Heart left ventricle (tissue), 16 donors: ENCODE results near the gene GNL1. TPM values are rescaled to one million over a fixed set of nuclear protein-coding genes. Genes with fewer than 3 reads are reported as not detected.

ENCODE experiments used
- ATAC-seq, 4 donors: fragments of 200-7000 bp; cut with Tn5 transposase; one replicate each; pipeline ENCODE4 v1.9.1; 2020 to 2022; ENCODE audit warnings: moderate library complexity in 4 of 4, mild to moderate bottlenecking in 3 of 4, moderate number of reproducible peaks in 1 of 4
- DNase-seq, 5 donors: peaks; one replicate each; pipeline ENCODE4 v3.0.0-alpha.2; 2020
- H3K27ac ChIP-seq, 12 donors: fragments of 200-600 bp; sonication (generic) in 4 of 12; one replicate each; pipeline versions ENCODE4 v1.5.0 to v1.8.0; 2016 to 2022; ENCODE audit warnings: mild to moderate bottlenecking in 2 of 12
- H3K27me3 ChIP-seq, 9 donors: fragments of 200-600 bp; sonication (generic) in 2 of 9; one replicate each; pipeline versions ENCODE4 v1.5.1 to v1.8.0; 2016 to 2022; ENCODE audit warnings: mild to moderate bottlenecking in 3 of 9
- H3K36me3 ChIP-seq, 9 donors: fragments of 200-600 bp; sonication (generic) in 2 of 9; one replicate each; pipeline versions ENCODE4 v1.5.0 to v1.8.0; 2018 to 2022; ENCODE audit warnings: mild to moderate bottlenecking in 2 of 9
- H3K4me1 ChIP-seq, 12 donors: fragments of 200-600 bp; sonication (generic) in 4 of 12; one replicate each; pipeline versions ENCODE4 v1.5.0 to v1.8.0; 2016 to 2022; ENCODE audit warnings: mild to moderate bottlenecking in 3 of 12
- H3K4me3 ChIP-seq, 12 donors: fragments of 200-600 bp; sonication (generic) in 4 of 12; one replicate each; pipeline versions ENCODE4 v1.5.0 to v1.8.0; 2017 to 2022; ENCODE audit warnings: mild to moderate bottlenecking in 9 of 12, moderate library complexity in 4 of 12
- H3K9me3 ChIP-seq, 12 donors: fragments of 200-600 bp; sonication (generic) in 4 of 12; one replicate each; pipeline versions ENCODE4 v1.5.0 to v1.8.0; 2016 to 2022; ENCODE audit warnings: mild to moderate bottlenecking in 1 of 12
- POLR2A ChIP-seq, 2 donors: fragments of 450-650 bp; IDR thresholded peaks; one replicate each; pipeline ENCODE4 v1.6.1; 2017; ENCODE audit warnings: antibody characterized with exemption in 2 of 2, mild to moderate bottlenecking in 2 of 2, moderate library complexity in 2 of 2
- WGBS, 4 donors: extraction: QIAGEN DNeasy Blood & Tissue Kit in 2 of 4; methylation state at CpG; one replicate each; pipeline versions ENCODE4 v1.1.5 to v1.1.7; 2013 to 2018; 5-methylcytosine and 5-hydroxymethylcytosine counted together
- intact Hi-C, 10 donors: fragments of 100-400 bp; cut with DNase I; formaldehyde crosslinking; loops; one replicate each; pipeline versions ENCODE4 v1.11.1 to v1.14.2; 2022
- polyA plus RNA-seq, 2 donors: library from polyadenylated mRNA; stranded (reverse); fragments of 200-250 nt; gene quantifications; one replicate each; pipeline ENCODE4 v1.2.3, GENCODE V29; 2013
- total RNA-seq, 9 donors: library from RNA; depleted of rRNA in 2 of 9; stranded (reverse); fragments of >200 nt in 2 of 9; fragmentation: NEBNext Ultra II Directional in 3 of 9; extraction: Animal tissue kit (Norgen Biotek cat#: 25700) in 3 of 9; gene quantifications; one replicate each; pipeline versions ENCODE4 v1.1.0 to v1.2.4, GENCODE V29; 2016 to 2023
- TF ChIP-seq, protein P1 (sequence below), 12 donors: fragments of 200-600 bp; sonication (generic) in 4 of 12; IDR thresholded peaks; one replicate each; pipeline versions ENCODE4 v1.5.0 to v1.8.0; 2018 to 2022; ENCODE audit warnings: antibody characterized with exemption in 12 of 12, mild to moderate bottlenecking in 5 of 12
- donor health status: ischemic (EF 13 %, LVEDD 7.1; RV severe dilation, severe dysfunction).
- donor health status: healthy with polysubstance abuse.
- donor health status: DM: no; HTN: yes; CAD: no.
- donor health status: DM: no; HTN: no; CAD: no.
- donor health status: ischemic (EF 25% LVEDD 6.9; RV normal size, moderate dysfunction).
- donor health status: ischemic (EF 25% LVEDD 5.7; RV mildly dilated, moderate dysfunction).
- donor health status: healthy.
- donor health status: DM: yes; HTN: yes; CAD: no.
- donor health status: ischemic (EF 35%, LVEDD 5.7; RV mildly dilated, moderate dysfunction).
- donor health status: nonischemic (EF 11% LVEDD 7.7; RV severe dilation, severe dysfunction).
- donor health status: DM: yes; HTN: yes; CAD: no.
- donor health status: PGD.
- donor health status: ischemic (EF 29% LVEDD 5.4; RV normal size, mild dysfunction).
- donor health status: nonischemic (EF 23%, LVEDD 6.1; RV moderate dilation, normal function).

GNL1 gene
- total and polyA plus RNA-seq, 11 donors: 9.1 to 33.5 (median 17.7) TPM

GRCh38 chr6:30544666-30545272 is 11.5 kb downstream of the GNL1 start:
- Histone ChIP-seq H3K27me3 (no peaks in the 10 kb centered on the region), H3K9me3 (no peaks in the 10 kb centered on the region), H3K4me3 (no peak overlapping the region), H3K4me1 (peaks cover 0 to 32% (median 9%) of the 10 kb centered on the region in 12 donors), H3K36me3 (peaks cover 0 to 44% (median 43%) of the 10 kb centered on the region in 9 donors), H3K27ac (peak overlapping the region in 2 of 12 donors; percentile 6 to 53)
- DNase-seq (no peak), ATAC-seq (peak in 3 of 4 donors; percentile 58 to 71 (median 66))
- intact Hi-C loops: loop anchor here (1.0 to 10.0 kb wide), 10 partner anchors 50 to 180 kb away; partner anchors contain the start of genes DHX16 (in 2 of the 10), HLA-E (in 1 of the 10) and TUBB (in 1 of the 10)
- 31 to 41% (median 35%) methylated on average over 6 of the region's 6 CpGs for WGBS, 4 donors
- TF ChIP-seq, protein P1, sequence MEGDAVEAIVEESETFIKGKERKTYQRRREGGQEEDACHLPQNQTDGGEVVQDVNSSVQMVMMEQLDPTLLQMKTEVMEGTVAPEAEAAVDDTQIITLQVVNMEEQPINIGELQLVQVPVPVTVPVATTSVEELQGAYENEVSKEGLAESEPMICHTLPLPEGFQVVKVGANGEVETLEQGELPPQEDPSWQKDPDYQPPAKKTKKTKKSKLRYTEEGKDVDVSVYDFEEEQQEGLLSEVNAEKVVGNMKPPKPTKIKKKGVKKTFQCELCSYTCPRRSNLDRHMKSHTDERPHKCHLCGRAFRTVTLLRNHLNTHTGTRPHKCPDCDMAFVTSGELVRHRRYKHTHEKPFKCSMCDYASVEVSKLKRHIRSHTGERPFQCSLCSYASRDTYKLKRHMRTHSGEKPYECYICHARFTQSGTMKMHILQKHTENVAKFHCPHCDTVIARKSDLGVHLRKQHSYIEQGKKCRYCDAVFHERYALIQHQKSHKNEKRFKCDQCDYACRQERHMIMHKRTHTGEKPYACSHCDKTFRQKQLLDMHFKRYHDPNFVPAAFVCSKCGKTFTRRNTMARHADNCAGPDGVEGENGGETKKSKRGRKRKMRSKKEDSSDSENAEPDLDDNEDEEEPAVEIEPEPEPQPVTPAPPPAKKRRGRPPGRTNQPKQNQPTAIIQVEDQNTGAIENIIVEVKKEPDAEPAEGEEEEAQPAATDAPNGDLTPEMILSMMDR (IDR thresholded peaks at IDR 0.05): peak; percentile 70 to 82 (median 76)
- no peak for TF ChIP-seq POLR2A (IDR thresholded peaks at IDR 0.05)

GRCh38 chr6:30543821-30544220 is 12.5 kb downstream of the GNL1 start:
- peaks cover 0 to 35% (median 34%) of the 10 kb centered on the region in 9 donors for H3K36me3 ChIP-seq
- ATAC-seq (no peak), DNase-seq (no peak)
- peak overlapping the region in 1 of 12 donors; percentile 53 for H3K27ac ChIP-seq
- WGBS, 4 donors: 70 to 88% (median 82%) methylated on average over 3 of the region's 3 CpGs
- no peak overlapping the region for H3K4me3 ChIP-seq
- TF ChIP-seq, protein P1 (IDR thresholded peaks at IDR 0.05): no peak
- no peak for TF ChIP-seq POLR2A (IDR thresholded peaks at IDR 0.05)
- H3K9me3 ChIP-seq: no peaks in the 10 kb centered on the region
- no peaks in the 10 kb centered on the region for H3K27me3 ChIP-seq
- peaks cover 0 to 32% (median 9%) of the 10 kb centered on the region in 12 donors for H3K4me1 ChIP-seq
- intact Hi-C loops: loop anchor here (1.0 to 10.0 kb wide), 11 partner anchors 51 to 181 kb away; partner anchors contain the start of genes DHX16 (in 2 of the 10), HLA-E (in 2 of the 10) and TUBB (in 1 of the 10)

DNA sequence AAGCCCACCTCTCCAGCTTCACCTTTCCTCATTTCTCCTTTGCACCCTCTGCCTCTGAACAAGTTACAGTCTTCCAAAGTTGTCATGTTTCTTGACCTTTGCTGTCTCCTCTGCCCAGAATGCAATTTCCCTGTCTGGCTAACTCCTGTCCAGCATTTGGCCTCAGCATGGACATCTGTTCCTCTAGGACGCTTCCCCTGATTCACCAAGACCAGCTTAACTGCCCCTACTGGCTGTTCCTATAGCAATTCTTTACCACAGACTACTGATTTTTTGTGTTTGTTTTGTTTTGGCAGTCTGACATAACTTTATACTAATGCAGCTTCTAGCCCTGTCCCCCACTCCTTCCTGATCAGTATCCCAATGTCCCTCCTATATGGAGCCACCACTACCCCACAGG is 13.4 kb downstream of the GNL1 start:
- TF ChIP-seq POLR2A (IDR thresholded peaks at IDR 0.05): no peak
- TF ChIP-seq, protein P1 (IDR thresholded peaks at IDR 0.05): peak in 1 of 12 donors; percentile 5
- no peak overlapping the region for H3K4me3 ChIP-seq
- H3K4me1 ChIP-seq: peaks cover 0 to 32% (median 9%) of the 10 kb centered on the region in 12 donors
- 63 to 79% (median 66%) methylated on average over 1 of the region's 1 CpG for WGBS, 4 donors
- H3K9me3 ChIP-seq: no peaks in the 10 kb centered on the region
- DNase-seq (no peak), ATAC-seq (no peak)
- peaks cover 0 to 26% (median 25%) of the 10 kb centered on the region in 9 donors for H3K36me3 ChIP-seq
- H3K27ac ChIP-seq: peak overlapping the region in 10 of 12 donors; percentile 1 to 80 (median 63)
- intact Hi-C loops: loop anchor here (1.0 to 10.0 kb wide), 10 partner anchors 52 to 182 kb away; partner anchors contain the start of genes HLA-E (in 3 of the 10), DHX16 (in 2 of the 10) and TUBB (in 1 of the 10)
- H3K27me3 ChIP-seq: no peaks in the 10 kb centered on the region

- Histone ChIP-seq H3K4me1 (peaks cover 0 to 32% (median 9%) of the 10 kb centered on the region in 12 donors), H3K9me3 (no peaks in the 10 kb centered on the region), H3K36me3 (peaks cover 0 to 22% (median 20%) of the 10 kb centered on the region in 9 donors), H3K4me3 (peak overlapping the region in 6 of 12 donors; percentile 25 to 54 (median 42)), H3K27ac (peak overlapping the region in 11 of 12 donors; percentile 1 to 80 (median 63)), H3K27me3 (no peaks in the 10 kb centered on the region)
- DNase-seq: no peak
- TF ChIP-seq, protein P1 (IDR thresholded peaks at IDR 0.05): no peak
- TF ChIP-seq POLR2A (IDR thresholded peaks at IDR 0.05): no peak
- intact Hi-C loops: loop anchor here (1.0 to 10.0 kb wide), 10 partner anchors 52 to 182 kb away; partner anchors contain the start of genes HLA-E (in 3 of the 10), DHX16 (in 2 of the 10) and TUBB (in 1 of the 10)
- ATAC-seq: peak in 2 of 4 donors; percentile 5 to 57
- WGBS, 4 donors: 18 to 23% (median 20%) methylated on average over 4 of the region's 4 CpGs
Observed at GRCh38 chr6:30542404-30542725, 13.9 kb downstream of the GNL1 start.
